Hindlimb muscle (tissue), 1 donor: ENCODE data around the gene TMEM127. TPM values are rescaled to one million over a fixed set of nuclear protein-coding genes. Genes with fewer than 3 reads are reported as not detected.
"Not testable (repeated sequence)": the region's sequence is repeated elsewhere in the genome, so short reads cannot be mapped to it uniquely, and the experiment has no call there.

Experiments used
- DNase-seq: peaks from one replicate; pipeline ENCODE4 v3.0.0-alpha.2; 2013
- polyA plus RNA-seq: library from polyadenylated mRNA; unstranded; fragments of 120-200 nt; gene quantifications from one replicate; pipeline ENCODE4 v1.2.1, GENCODE V29; 2013; ENCODE audit not compliant: insufficient read length

Gene TMEM127
- polyA plus RNA-seq, 1 donor: 31.1 TPM

DNA sequence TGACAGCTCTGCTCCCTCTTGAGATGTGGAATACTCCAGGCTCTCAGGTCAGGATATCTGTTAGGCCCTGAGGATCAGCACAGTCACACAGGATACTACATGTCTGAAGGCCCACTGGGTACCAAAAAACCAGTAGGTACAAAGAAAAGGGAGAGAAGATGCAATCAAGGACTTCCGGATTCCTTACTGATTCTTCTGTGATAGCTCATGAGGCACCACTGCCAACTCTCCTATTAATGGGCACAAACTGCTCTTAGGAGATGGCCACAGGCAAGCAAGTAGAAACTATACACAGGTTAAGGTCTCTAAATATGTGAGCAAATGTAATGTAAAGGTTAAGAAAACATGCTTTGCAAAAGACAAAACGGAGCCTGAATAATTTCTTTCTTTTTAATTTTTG lies 3.5 kb downstream of the TMEM127 start:
- no peak for DNase-seq

DNA sequence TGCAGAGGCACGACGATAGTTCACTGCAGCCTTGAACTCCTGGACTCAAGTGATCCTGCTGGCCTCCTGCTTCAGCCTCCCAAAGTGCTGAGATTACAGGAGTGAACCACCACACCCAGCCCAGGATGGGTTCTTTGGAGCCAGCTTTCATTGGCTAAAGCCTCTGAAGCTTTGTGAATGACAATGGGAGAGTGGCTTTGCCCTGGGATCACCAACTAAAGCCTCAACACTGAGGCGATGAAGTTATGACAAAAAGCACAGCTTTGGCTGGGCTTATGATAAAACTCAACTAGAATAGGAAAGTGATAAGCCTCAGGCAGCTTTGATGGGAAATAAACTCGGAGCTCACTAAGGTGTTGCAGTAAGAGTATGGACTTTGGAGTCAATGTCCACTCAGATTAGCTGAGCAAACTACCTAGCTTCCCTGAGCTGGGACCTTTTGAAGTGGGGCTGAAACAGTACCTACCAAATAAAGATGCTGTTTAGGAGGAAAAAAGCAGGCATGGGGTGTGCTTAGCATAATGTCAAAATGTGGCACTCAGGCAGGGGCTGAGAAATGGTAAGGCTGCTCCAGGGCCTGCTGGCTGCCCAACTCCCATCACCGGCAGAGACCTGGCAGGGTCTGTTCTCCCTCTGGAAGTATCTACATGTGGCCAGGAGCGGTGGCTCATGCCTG lies 4.3 kb downstream of the TMEM127 start:
- DNase-seq: no peak

DNA sequence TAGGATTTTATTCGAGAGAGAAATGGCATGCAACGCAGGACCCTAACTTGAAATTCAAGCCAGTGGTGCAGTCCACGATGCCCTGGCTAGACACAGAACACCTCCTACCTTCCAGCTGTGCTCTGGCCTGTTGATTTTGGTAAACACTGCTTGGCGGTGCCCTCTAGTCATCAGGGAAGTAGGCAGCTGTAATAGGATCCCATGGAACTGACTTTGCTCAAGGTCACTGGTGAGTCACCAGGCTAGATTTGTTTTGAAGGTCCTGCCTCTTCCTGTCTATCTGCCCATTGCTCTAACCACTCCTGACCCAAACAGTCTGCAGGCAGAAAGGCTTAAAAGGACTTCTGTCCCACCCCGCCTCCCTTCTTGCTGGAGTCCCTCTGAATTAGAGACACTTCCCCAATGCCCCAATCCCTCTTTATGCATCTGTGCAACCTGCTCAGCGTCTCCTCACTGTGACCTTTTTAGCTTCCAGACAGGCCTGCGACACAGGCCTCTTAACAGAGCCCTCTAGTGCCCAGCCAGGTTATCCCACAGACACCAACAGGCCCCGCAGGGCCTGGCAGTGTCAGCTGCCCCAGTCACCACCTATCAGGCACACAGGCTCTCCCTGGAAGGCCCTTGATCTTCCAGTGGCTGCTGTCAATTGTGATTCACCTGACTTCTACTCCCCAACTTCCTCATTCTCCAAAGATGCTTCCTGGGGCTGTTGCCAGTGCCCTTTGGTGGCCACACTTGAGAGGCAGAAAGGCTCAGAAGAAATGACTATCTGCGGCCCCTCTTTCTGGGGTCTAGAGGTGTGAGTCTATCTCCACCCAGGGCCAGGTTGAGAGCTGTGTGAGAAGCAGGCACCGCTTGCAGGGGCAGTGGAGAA lies 5.2 kb downstream of the TMEM127 start:
- DNase-seq: no peak

DNA sequence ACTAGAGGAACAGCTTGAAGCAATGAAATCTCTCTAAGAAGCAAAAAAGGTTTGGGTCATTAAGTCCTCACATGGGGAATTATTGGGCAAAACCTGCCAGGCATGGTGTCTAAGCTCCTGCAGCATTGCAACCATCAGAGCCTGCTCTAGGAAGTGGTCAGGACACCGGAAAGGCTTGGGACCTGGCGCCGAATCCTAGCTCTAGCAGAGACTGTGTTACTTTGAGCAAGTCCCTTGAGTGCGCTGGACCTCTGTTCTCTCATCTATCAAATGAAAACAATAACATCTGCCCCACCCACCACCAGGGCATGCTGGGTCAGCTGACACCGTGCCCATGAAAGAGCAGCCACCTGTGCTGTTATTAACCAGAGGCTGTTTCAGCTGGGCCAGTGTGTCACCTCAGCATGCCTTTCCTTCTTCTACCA lies 6.3 kb downstream of the TMEM127 start:
- no peak for DNase-seq

DNA sequence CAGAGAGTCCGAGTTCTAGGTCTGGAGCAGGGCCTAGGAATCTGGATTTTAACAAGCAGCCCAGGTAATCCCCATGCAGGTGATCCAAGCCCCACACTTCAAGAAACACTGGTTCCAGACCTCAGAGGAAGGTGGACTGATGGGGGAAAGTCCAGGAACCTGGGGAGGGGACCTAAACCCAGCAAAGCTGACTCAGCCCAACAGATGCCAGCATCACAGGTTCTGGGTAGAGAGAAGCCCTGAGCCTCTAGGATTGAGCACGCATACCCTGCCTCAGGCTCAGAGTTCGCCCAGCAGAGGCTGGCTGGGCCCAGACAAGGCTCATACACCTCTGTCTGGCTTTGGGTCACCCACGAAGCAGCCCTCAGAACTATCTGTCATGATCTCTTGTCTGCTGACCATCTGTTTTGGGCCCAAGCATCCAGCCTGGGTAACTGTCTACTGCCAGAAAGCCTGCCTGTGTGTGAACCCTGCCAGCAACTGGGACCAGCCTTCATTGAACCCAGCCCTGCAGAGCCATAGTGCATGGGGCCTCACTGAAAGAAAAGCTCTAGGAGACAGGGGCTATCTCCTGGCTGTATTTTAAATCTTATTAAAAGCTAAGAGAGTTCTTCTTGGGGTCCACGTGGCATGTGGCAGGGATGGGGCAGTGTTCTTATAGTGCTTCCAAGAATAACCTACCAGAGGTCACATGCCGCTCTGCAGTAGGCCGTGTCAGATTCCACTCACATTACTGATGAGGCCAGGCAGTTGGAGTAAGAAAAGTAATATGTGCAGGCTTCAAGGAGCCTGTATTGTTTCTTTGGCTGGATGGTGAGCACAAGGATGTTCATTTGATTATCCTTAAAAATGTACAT lies 7.4 kb downstream of the TMEM127 start:
- DNase-seq: no peak

DNA sequence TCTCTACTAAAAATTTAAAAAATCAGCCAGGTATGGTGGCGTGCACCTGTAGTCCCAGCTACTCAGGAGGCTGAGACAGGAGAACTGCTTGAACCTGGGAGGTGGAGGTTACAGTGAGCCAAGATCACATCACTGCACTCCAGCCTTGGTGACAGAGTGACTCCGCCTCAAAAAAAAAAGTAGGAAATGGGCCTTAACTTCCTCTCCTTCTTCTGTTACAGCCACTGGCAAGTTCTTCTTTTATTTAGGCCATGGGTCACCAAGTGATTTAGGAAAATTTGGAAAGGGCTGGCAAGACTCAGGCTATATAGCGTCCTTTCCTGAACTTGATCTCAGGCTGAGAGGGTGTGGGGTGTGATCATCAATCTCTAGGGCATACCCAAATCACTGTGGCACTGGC lies 8.1 kb downstream of the TMEM127 start:
- not testable (repeated sequence) for DNase-seq

DNA sequence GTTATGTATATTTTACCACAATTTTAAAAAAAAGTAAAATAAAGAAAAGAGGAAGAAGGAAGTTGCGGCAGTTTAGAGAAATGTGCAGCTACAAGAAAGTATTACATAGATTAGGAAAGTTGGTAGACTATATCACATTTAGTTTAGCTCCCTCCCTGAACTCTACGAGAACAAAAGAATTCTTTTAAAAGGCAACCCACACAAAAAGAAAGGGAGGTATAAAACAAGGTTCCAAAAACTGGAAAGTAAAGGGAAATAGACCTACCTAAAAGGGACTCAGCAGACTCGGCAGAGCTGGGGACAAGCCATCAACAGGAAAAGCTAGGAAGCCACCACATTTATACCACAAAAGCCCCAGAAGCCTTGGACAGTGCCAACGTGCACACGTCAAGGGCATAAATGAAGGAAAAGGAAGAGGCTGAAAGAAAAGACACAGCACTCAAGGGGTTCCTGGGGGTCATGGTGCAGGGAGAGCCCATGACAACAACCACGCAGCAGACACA lies 9.1 kb downstream of the TMEM127 start:
- DNase-seq: no peak

DNA sequence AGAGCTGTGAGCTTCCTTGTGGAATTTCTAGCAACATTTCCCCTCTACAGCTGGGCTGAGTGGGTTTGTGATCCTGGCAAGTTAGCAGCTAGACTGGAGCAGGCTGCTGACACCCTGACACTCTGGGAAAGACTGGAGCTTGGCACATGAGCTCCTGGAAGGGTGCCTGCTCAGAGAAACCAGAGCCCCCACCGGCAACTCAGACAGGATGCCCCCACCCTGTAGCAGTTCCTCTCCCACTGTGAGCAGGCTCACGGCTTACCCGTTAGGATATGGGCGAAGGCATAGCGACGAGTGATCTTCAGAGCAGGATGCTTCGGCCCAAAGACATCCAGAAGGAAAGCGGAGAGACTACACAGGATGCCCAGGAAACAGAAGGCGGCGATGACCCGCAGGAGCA lies 11.2 kb downstream of the TMEM127 start:
- DNase-seq: no peak

DNA sequence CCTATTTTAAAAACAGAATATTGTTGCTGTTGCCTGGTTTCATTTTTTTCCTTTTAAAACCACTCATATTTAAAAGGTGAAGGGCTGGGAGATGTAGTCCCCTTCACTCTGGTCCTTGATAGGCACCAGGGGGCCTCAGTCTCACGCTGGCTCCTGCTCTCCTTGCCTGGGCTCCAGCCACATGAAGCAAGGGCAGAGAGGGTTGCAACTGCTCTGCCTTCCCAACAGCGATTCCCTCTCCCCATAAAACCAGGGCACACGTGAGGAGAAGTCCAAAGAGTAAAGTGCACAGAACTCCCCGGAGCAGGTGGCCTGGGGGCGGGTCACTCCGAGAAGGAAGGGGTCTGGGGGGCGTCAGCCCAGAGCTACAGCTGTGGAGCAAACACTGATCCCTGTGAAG lies 12.8 kb downstream of the TMEM127 start:
- no peak for DNase-seq

DNA sequence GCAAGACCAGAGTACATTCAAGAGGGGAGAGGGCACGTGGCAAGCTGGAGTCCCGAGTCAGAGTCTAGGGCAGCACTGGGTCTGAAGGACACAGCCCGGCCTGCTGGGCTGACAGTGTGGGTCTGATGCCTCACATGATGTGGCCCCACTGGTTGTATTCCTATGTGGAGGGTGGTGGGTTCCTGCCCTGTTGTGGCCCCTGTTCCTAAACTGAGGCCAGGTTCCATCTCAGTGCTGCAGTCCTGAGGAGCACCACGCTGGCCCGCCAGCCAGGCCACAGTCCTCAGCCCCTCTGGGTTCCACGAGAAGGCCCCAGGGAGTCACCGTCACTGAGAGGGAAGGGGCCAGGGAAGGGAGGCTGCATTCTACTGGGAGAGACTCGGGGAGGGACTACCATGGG lies 13.3 kb downstream of the TMEM127 start:
- DNase-seq: no peak

DNA sequence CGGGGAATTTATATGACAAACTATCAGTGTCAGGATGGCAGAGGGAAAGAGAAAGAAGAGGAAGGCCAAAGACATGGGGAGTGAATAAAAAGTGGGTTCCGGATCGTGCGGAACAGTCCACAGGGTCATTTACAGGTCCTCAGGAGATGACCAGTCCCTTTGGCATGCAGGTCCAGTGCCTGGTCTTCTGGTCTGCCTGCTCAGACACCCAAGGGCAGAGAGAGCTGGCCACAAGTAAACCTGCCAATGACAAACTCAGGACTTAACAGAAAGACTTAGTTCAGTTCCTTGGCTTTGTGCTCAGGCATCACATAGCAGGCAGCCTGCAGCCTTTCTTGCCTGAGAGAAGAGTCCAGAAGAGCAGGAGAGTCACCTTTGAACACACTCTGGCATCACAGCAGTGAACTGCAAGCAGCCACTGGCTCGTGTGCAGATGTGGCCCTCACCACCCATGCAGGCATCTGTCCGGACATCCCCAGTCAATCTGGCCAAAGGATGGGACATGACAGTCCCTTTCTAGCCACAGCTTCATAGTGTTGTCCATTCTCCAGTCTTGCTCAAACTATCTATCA lies 14.0 kb downstream of the TMEM127 start:
- DNase-seq: no peak

DNA sequence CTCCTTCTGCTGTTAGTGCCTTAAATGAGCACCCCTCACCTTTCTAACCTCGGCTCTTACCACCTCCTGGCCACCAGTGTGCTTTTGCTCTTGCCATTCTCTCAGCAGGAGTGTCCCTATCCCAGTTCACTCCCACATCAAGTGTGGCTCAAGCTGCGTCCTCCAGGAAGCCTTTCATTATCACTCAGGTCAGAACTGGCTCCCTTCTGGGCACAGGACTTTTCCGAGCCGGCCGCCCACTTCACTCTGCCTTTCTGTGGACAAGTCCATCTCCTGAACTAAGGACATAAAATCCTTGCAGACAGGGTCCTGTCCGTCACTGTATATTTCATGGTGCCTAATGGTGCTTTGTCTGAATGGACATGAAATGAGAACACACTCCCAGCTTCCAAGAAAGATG lies 15.6 kb downstream of the TMEM127 start:
- DNase-seq: no peak

DNA sequence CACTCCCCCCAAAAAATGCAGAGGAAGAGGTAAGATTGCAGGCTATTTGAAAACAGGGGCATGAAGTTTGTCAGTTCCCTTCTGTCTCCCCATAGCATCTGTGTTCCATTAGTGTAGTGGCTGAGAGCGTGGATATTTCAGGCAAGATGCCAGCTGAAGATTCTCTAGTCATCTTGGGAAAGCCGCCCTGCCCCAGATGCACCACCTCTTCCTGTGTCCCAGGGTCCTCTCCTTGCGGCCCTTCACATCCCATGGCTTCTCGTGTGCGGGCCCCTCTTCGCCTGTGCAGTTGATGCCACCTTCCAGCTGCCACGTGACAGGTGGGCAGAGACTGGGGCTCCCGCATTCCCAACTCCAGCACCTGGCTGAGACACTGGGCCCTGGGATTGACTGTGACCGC lies 16.1 kb downstream of the TMEM127 start:
- peak; percentile 63 for DNase-seq

DNA sequence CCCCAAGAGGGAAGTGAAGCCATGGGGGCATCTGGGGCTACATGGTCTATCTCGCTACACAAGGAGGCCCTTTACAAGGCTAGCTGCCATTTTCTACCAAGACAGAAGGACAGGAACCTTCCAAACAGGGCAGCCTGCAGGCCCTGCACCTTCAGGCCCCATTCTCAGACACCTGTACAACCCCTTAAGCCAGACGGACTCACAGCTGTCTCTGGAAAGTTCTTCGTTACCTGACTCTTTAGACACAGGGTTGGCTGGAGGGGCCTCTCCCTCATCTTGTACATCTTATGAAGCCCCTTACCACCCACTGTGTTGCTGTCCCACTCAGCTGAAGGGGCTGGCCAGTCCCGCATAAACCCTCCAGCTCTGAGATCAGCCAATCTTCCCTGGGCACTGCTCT lies 17.2 kb downstream of the TMEM127 start:
- DNase-seq: no peak

DNA sequence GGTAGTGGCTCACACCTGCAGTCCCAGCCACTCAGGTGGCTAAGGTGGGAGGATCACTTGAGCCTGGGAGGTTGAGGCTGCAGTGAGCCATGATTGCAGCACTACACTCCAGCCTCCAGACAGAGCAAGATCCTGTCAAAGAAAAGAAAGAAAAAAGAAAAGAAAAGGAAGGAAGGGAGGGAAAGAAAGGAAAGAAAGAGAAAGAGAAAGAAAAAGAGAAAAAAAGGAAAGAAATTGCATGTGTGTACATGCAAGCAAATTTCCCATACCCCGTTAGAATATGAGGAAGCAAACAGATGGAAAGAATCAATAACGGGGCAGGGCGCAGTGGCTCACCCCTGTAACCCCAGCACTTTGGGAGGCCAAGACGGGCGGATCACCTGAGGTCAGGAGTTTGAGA lies 17.9 kb downstream of the TMEM127 start:
- no peak for DNase-seq

DNA sequence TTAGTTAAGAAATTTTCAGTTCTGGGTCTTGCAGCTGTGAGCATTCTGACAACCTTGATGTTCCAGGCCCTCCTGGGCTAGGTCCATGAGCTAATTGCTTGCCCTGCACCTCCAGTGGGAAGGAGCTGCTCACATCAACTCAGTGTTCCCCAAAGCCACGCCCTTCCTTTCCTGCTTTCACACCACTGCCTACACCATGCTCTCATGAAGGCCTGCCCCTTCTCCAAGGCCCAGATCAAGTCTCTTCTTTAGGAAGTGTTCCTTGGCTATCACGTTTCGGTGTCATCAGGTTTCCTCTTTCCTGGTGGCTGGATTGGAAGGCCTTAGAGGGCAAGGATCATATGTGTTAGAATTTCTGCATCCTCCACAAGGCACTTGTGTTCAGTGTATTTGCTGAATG lies 18.8 kb downstream of the TMEM127 start:
- no peak for DNase-seq

DNA sequence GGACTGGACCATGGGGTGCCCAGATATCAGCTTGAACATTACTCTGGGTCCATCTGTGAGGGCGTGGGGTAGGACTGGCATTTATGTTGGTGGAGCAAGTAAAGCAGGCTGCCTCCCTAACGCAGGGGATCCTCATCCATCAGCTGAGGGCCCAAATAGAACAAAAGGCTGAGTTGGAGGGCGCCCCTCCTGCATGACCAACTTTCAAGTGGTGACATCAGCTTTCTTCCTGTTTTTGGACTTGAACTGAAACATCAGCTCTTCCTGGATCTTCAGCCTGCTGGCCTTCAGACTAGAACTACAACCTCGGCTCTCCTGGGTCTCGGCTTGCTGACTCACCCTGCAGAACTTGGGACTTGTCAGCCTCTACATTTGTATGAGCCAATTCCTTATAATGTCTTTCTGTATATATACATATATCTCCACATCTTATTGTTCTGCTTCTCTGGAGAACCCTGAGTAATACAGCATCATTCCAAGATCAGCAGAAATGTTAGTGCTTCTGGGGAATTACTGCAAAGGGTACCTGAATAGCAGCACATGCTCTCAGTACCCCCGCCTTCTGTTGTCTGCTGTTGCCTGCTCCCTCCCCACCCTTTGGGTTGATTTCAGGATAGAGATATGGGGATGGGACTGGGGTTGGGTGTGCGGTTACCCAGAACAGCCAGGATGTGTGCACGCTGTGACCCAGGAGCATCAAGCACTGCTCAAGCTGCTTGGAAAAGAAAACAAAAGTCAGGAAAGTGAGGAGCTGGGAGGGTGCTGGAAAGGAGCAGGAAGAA lies 20.0 kb downstream of the TMEM127 start:
- DNase-seq: no peak

DNA sequence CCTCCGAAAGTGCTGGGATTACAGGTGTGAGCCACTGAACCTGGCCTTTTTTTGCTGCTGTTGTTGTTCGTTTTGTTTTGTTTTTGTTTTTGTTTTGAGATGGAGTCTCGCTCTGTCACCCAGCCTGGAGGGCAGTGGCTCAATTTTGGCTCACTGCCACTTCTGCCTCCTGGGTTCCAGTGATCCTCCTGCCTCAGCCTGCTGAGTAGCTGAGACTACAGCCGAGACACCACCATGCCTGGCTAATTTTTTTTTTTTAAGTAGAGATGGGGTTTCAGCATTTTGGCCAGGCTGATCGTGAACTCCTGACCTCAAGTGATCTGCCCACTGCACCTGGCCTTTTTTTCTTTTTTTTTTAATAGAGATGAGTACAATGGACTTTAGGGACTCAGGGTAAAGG lies 22.0 kb downstream of the TMEM127 start:
- DNase-seq: no peak

DNA sequence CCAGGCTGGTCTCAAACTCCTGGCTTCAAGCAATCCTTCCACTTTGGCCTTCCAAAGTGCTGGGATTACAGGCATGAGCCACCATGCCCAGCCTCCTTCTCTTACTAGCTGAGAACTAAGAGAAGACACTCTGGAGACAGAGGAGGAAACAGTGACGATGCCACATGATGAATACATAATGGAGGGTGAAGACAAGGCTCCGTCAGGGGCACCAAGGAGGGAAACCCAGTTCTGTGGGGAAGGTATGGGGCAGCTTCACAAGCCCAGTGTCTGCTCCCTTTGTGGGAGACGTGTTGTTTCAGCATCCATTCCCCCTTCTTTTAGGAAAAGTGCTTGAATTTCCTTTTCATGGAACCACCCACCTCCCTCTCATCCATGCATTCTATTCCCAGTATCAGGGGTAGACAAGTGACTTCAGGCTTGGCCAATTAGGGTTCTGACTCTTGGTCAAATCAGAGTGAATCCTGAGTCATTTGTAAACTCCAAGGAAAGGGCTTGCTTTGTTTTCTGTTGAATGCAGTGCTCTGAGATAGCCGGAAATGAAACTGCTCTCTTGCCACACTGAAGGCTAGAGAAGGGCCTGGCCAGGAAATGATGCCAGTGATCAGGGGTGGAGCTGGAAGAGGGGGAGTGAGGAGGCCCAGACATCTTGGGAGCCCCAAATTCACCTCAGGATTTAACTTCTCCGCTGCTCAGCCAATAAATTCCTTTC lies 23.7 kb downstream of the TMEM127 start:
- DNase-seq: no peak

DNA sequence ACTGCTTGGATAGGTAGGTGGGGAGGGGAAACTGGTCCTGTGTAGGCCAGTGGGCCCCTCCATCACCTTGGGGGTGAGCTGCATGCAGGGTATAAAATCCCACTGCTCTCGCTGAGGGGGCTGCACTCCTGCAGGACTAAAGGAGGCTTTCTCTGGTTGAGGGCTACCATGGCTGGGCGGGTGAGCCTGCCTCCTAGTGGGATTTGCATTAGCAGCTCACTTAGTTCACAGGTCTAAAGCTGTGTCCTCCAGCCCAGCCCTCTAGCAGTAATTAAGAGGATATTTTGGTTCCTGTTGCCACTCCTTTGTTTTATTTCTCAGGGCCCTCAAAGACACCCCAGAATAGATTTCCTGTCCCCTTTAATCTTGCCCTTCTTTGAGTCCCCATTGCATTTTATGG lies 24.6 kb downstream of the TMEM127 start:
- no peak for DNase-seq
